A673 (cell line): ENCODE results near the gene DNAJC27. TPM values are rescaled to one million over a fixed set of nuclear protein-coding genes. Genes with fewer than 3 reads are reported as not detected.

Experiments used
- BruUV-seq: library from RNA; stranded (reverse); fragments of 400-500 nt; replicated peaks from 2 replicates; lab custom pipeline; 2021; lab: Mats Ljungman, UMichigan
- CTCF ChIA-PET: fragments of 300-600 bp; sonication (Branson Sonifier 250); formaldehyde crosslinking; loops from one replicate; lab custom pipeline; 2022; ENCODE audit warnings: antibody characterized with exemption; lab: Charles Lee
- POLR2A ChIA-PET: fragments of 300-600 bp; sonication (Branson Sonifier 250); formaldehyde crosslinking; loops from one replicate; lab custom pipeline; 2022; ENCODE audit warnings: antibody characterized with exemption; ENCODE audit not compliant: low non-redundant PET; lab: Charles Lee
- DNase-seq: peaks from one replicate; pipeline ENCODE4 v3.0.0-alpha.2; 2015; ENCODE audit warnings: low spot score
- H3K27ac ChIP-seq: fragments of 200-600 bp; sonication (generic); 2 replicates; pipeline ENCODE4 v1.5.1; 2016; ENCODE audit warnings: mixed run types, low read depth, mild to moderate bottlenecking, mixed read lengths, antibody characterized with exemption, low read length; ENCODE audit not compliant: poor library complexity, severe bottlenecking
- H3K27me3 ChIP-seq: fragments of 200-600 bp; sonication (generic); replicated peaks from 2 replicates; pipeline ENCODE4 v1.6.1; 2017; ENCODE audit warnings: mixed run types, low read depth, mild to moderate bottlenecking, mixed read lengths, antibody characterized with exemption, low read length; ENCODE audit not compliant: insufficient read depth, poor library complexity
- H3K36me3 ChIP-seq: fragments of 200-600 bp; sonication (generic); 2 replicates; pipeline ENCODE4 v1.6.1; 2016; ENCODE audit warnings: mixed run types, mild to moderate bottlenecking, mixed read lengths, antibody characterized with exemption, low read length; ENCODE audit not compliant: insufficient read depth, poor library complexity, severe bottlenecking
- H3K4me1 ChIP-seq: fragments of 200-600 bp; sonication (generic); 2 replicates; pipeline ENCODE4 v1.6.1; 2017; ENCODE audit warnings: mixed run types, mild to moderate bottlenecking, mixed read lengths, antibody characterized with exemption, low read length; ENCODE audit not compliant: insufficient read depth, poor library complexity, severe bottlenecking
- H3K4me3 ChIP-seq: fragments of 200-600 bp; sonication (generic); 2 replicates; pipeline ENCODE4 v1.5.1; 2016; ENCODE audit warnings: low read depth, mixed run types, mild to moderate bottlenecking, mixed read lengths, low read length; ENCODE audit not compliant: poor library complexity, severe bottlenecking
- H3K9me3 ChIP-seq: fragments of 200-600 bp; sonication (generic); 2 replicates; pipeline ENCODE4 v1.6.1; 2016; ENCODE audit warnings: mixed run types, low read depth, mild to moderate bottlenecking, mixed read lengths, antibody characterized with exemption, low read length; ENCODE audit not compliant: poor library complexity, severe bottlenecking
- EZH2 ChIP-seq: fragments of 200-600 bp; sonication (generic); IDR thresholded peaks from 2 replicates; pipeline ENCODE4 v1.6.1; 2017; ENCODE audit warnings: borderline replicate concordance, low read depth, mild to moderate bottlenecking, mixed read lengths, antibody characterized with exemption, low read length; ENCODE audit not compliant: poor library complexity, severe bottlenecking
- intact Hi-C: fragments of 100-400 bp; cut with micrococcal nuclease; formaldehyde crosslinking; loops from one replicate; pipeline ENCODE4 v1.10.0; 2022; ENCODE audit not compliant: unreplicated experiment
- total RNA-seq: library from RNA; stranded (reverse); gene quantifications from 2 replicates; pipeline ENCODE4 v1.2.3, GENCODE V29; 2021
- TF ChIP-seq, protein P1 (sequence below): fragments of 300-800, 200-600 bp; sonication (generic); conservative IDR thresholded peaks from 2 replicates; pipeline ENCODE4 v1.5.1; 2017; ENCODE audit warnings: low read depth, mild to moderate bottlenecking, antibody characterized with exemption, low read length, moderate library complexity, mixed read lengths

Gene DNAJC27
- total RNA-seq, 1 experiment from 2014 or later = 4.4 TPM

DNA sequence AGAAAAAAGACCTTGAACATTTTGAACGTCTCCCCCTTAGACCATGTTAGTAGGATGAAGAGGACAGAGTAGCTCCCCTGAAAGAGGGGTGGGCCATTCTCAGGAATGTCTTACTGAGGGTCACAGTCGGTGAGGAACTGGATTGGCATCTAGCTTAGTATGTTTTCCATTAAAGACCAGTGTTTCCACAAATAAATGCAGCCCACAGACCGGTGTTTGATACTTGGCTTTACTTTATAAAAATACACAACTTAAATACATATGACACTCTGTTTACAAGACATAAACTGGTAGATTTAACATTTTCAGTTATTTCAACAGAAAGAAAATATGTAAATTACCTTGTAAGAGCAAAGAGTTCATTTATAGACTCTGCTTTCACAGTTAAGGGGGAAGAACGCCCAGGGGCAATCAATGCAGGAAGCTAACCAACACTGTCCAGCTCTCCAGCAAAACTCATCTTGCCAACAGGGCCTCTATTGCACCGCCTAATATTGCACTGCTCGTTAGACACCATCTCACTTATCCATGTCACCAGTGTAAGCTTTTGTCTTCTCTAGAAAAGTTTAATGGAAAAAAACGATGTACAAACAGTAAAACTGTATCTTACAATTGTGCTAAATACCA, 28.2 kb downstream of the DNAJC27 start:
- ChIA-PET POLR2A (no interaction called here), CTCF (interaction anchor here (0.6 kb wide), 1 partner anchor 254 kb away, joined by 3 read pairs; no protein-coding TSS in a partner anchor)
- TF ChIP-seq EZH2 = no peak
- TF ChIP-seq, protein P1, sequence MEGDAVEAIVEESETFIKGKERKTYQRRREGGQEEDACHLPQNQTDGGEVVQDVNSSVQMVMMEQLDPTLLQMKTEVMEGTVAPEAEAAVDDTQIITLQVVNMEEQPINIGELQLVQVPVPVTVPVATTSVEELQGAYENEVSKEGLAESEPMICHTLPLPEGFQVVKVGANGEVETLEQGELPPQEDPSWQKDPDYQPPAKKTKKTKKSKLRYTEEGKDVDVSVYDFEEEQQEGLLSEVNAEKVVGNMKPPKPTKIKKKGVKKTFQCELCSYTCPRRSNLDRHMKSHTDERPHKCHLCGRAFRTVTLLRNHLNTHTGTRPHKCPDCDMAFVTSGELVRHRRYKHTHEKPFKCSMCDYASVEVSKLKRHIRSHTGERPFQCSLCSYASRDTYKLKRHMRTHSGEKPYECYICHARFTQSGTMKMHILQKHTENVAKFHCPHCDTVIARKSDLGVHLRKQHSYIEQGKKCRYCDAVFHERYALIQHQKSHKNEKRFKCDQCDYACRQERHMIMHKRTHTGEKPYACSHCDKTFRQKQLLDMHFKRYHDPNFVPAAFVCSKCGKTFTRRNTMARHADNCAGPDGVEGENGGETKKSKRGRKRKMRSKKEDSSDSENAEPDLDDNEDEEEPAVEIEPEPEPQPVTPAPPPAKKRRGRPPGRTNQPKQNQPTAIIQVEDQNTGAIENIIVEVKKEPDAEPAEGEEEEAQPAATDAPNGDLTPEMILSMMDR = no peak
- no peak for DNase-seq
- H3K27ac ChIP-seq = no peak overlapping the region
- no TSS peak for BruUV-seq
- no peak overlapping the region for H3K4me3 ChIP-seq
- no peaks in the 10 kb centered on the region for H3K27me3 ChIP-seq
- no peaks in the 10 kb centered on the region for H3K9me3 ChIP-seq
- intact Hi-C loops = no loop called here
- peaks cover 7% of the 10 kb centered on the region for H3K36me3 ChIP-seq
- no peaks in the 10 kb centered on the region for H3K4me1 ChIP-seq

DNA sequence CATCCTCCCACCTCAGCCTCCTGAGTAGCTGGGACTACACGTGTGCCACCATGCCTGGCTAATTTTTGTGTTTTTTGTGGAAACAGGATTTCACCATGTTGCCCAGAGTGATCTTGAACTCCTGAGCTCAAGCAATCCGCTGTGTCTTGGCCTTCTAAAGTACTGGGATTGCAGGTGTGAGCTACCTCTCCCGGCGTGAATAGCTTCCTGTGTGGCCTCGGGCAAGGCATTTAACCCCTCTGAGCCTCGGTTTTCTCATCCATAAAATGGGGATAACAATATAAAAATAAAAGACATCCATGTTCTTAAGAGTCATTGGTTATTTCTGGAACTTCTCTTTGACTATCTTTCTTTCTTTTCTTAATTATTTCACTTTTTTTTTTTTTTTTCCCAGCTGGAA, 32.4 kb downstream of the DNAJC27 start:
- H3K9me3 ChIP-seq = no peaks in the 10 kb centered on the region
- ChIA-PET POLR2A (no interaction called here), CTCF (interaction anchor here (0.7 kb wide), 1 partner anchor 869 kb away, joined by 3 read pairs; no protein-coding TSS in a partner anchor)
- no peak for DNase-seq
- no peaks in the 10 kb centered on the region for H3K27me3 ChIP-seq
- no peak for TF ChIP-seq EZH2
- H3K36me3 ChIP-seq = no peaks in the 10 kb centered on the region
- BruUV-seq = no TSS peak
- H3K4me1 ChIP-seq = no peaks in the 10 kb centered on the region
- no peak overlapping the region for H3K27ac ChIP-seq
- intact Hi-C loops = no loop called here
- no peak overlapping the region for H3K4me3 ChIP-seq

DNA sequence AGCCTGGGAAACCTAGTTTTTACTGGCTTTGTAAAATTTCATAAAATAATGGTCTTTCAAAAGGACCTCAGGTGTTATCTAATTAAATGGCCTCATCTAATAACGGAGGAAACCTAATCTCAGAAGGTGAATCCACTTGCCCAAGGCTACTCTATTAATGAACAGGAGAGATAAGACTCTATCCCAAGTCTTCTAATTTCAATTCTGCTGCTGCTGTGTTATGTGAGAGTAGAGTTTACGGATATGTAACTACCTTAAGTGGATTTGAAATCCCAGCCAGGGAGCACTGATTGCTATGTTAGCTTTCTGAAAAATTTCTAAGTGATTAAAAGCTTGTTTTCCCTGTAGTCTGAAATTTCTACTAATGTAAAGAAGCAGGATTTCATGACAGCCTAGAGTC, 34.5 kb downstream of the DNAJC27 start:
- H3K4me1 ChIP-seq = no peaks in the 10 kb centered on the region
- no peaks in the 10 kb centered on the region for H3K9me3 ChIP-seq
- no peak for TF ChIP-seq EZH2
- TF ChIP-seq, protein P1 = no peak
- intact Hi-C loops = no loop called here
- no peak overlapping the region for H3K27ac ChIP-seq
- H3K27me3 ChIP-seq = no peaks in the 10 kb centered on the region
- no peaks in the 10 kb centered on the region for H3K36me3 ChIP-seq
- POLR2A ChIA-PET = no interaction called here
- BruUV-seq = no TSS peak
- CTCF ChIA-PET = no interaction called here
- DNase-seq = no peak
- no peak overlapping the region for H3K4me3 ChIP-seq

DNA sequence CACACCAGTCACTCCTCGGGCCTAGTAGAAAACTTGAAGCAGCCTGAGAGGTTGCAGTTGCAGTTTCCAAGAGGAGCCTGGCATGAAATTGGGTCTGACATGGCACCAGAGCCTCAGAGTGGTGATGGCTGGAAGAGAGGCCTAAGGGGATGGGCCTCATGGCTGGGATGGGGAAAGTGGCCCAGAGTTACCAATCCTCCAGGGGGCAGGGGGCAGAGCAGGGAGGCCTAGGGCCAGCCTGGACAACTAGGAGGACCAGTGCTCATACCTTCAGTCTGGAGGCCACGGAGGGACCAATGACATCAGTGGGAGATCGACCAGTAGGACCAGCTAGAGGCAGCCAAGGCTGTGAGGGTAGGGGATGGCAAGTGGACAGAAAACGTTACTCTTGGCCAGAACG, 36.6 kb downstream of the DNAJC27 start:
- intact Hi-C loops = no loop called here
- BruUV-seq = no TSS peak
- no peak for TF ChIP-seq EZH2
- TF ChIP-seq, protein P1 = no peak
- H3K27me3 ChIP-seq = no peaks in the 10 kb centered on the region
- no peaks in the 10 kb centered on the region for H3K4me1 ChIP-seq
- DNase-seq = no peak
- no peak overlapping the region for H3K4me3 ChIP-seq
- no peaks in the 10 kb centered on the region for H3K9me3 ChIP-seq
- H3K27ac ChIP-seq = no peak overlapping the region
- CTCF ChIA-PET = no interaction called here
- no peaks in the 10 kb centered on the region for H3K36me3 ChIP-seq
- POLR2A ChIA-PET = interaction anchor here (0.6 kb wide), 1 partner anchor 9 kb away, joined by 7 read pairs; no protein-coding TSS in a partner anchor
